HFFc6 (cell line): ENCODE data around the gene PAN3. TPM values are rescaled to one million over a fixed set of nuclear protein-coding genes. Genes with fewer than 3 reads are reported as not detected.

Experiments used
- DNase-seq: peaks from one replicate; pipeline ENCODE4 v3.0.0-alpha.2; 2018
- H3K27ac Mint-ChIP-seq: 2 replicates; pipeline ENCODE4 v1.8.0; 2020; ENCODE audit warnings: mild to moderate bottlenecking, mixed read lengths
- H3K27me3 Mint-ChIP-seq: 2 replicates; pipeline ENCODE4 v1.8.0; 2021; ENCODE audit warnings: mild to moderate bottlenecking, moderate library complexity, mixed read lengths; ENCODE audit not compliant: insufficient read depth
- H3K36me3 Mint-ChIP-seq: 2 replicates; pipeline ENCODE4 v1.8.0; 2021; ENCODE audit warnings: low read depth, mixed read lengths
- H3K4me1 Mint-ChIP-seq: 2 replicates; pipeline ENCODE4 v1.8.0; 2020; ENCODE audit warnings: low read depth, mixed read lengths
- H3K4me3 Mint-ChIP-seq: 2 replicates; pipeline ENCODE4 v1.8.0; 2020; ENCODE audit warnings: mild to moderate bottlenecking, moderate library complexity, mixed read lengths
- H3K9me3 Mint-ChIP-seq: 2 replicates; pipeline ENCODE4 v1.8.0; 2020; ENCODE audit warnings: mild to moderate bottlenecking, mixed read lengths
- CTCF ChIP-seq: fragments of 200-600 bp; sonication (generic); IDR thresholded peaks from 2 replicates; pipeline ENCODE4 v1.5.0; 2021; ENCODE audit warnings: antibody characterized with exemption, mild to moderate bottlenecking
- total RNA-seq, 6 experiments: library from RNA; stranded (reverse); fragmentation: NEBNext Ultra II Directional; extraction: Animal tissue kit (Norgen Biotek cat#: 25700); gene quantifications; 2 replicates in 1 of 6; 3 replicates in 5 of 6; pipeline ENCODE4 v1.2.3, GENCODE V29; 2021

Gene PAN3
- total RNA-seq, 6 experiments from 2014 or later = 16.9 to 20.2 (median 18.0) TPM

GRCh38 chr13:28239374-28239773 lies 101.0 kb downstream of the PAN3 start:
- no peaks in the 10 kb centered on the region for H3K9me3 Mint-ChIP-seq
- H3K27ac Mint-ChIP-seq = no peak overlapping the region
- peaks cover 20% of the 10 kb centered on the region for H3K36me3 Mint-ChIP-seq
- no peak for TF ChIP-seq CTCF
- no peak for DNase-seq
- H3K4me3 Mint-ChIP-seq = no peak overlapping the region
- H3K27me3 Mint-ChIP-seq = no peaks in the 10 kb centered on the region
- no peaks in the 10 kb centered on the region for H3K4me1 Mint-ChIP-seq

GRCh38 chr13:28245465-28245864 lies 107.1 kb downstream of the PAN3 start:
- Mint-ChIP-seq H3K27me3 (no peaks in the 10 kb centered on the region), H3K27ac (no peak overlapping the region), H3K36me3 (peaks cover 51% of the 10 kb centered on the region), H3K4me3 (no peak overlapping the region), H3K4me1 (peaks cover 14% of the 10 kb centered on the region; the same call in 1 of the 2 replicates), H3K9me3 (no peaks in the 10 kb centered on the region)
- no peak for DNase-seq
- TF ChIP-seq CTCF = no peak

GRCh38 chr13:28246891-28247290 lies 108.5 kb downstream of the PAN3 start:
- Mint-ChIP-seq H3K27me3 (no peaks in the 10 kb centered on the region; the same call in 1 of the 2 replicates), H3K36me3 (peaks cover 58% of the 10 kb centered on the region), H3K4me3 (no peak overlapping the region), H3K27ac (no peak overlapping the region), H3K4me1 (peaks cover 24% of the 10 kb centered on the region), H3K9me3 (no peaks in the 10 kb centered on the region)
- no peak for TF ChIP-seq CTCF
- no peak for DNase-seq

- Mint-ChIP-seq H3K4me3 (no peak overlapping the region), H3K4me1 (peaks cover 24% of the 10 kb centered on the region), H3K36me3 (peaks cover 51% of the 10 kb centered on the region), H3K9me3 (no peaks in the 10 kb centered on the region), H3K27me3 (no peaks in the 10 kb centered on the region; the same call in 1 of the 2 replicates), H3K27ac (no peak overlapping the region)
- DNase-seq = no peak
- no peak for TF ChIP-seq CTCF
These were observed 109.7 kb downstream of the PAN3 start for GRCh38 chr13:28248080-28248479.

GRCh38 chr13:28250542-28250941 lies 112.2 kb downstream of the PAN3 start:
- no peak for DNase-seq
- no peak overlapping the region for H3K4me3 Mint-ChIP-seq
- peaks cover 24% of the 10 kb centered on the region for H3K4me1 Mint-ChIP-seq
- no peaks in the 10 kb centered on the region for H3K9me3 Mint-ChIP-seq
- peaks cover 39% of the 10 kb centered on the region for H3K36me3 Mint-ChIP-seq
- H3K27me3 Mint-ChIP-seq = no peaks in the 10 kb centered on the region; the same call in 1 of the 2 replicates
- no peak overlapping the region for H3K27ac Mint-ChIP-seq
- TF ChIP-seq CTCF = no peak

- no peaks in the 10 kb centered on the region for H3K9me3 Mint-ChIP-seq
- H3K4me1 Mint-ChIP-seq = peaks cover 20% of the 10 kb centered on the region
- TF ChIP-seq CTCF = no peak
- peaks cover 35% of the 10 kb centered on the region for H3K36me3 Mint-ChIP-seq
- H3K4me3 Mint-ChIP-seq = no peak overlapping the region
- H3K27ac Mint-ChIP-seq = no peak overlapping the region
- DNase-seq = no peak
- no peaks in the 10 kb centered on the region; the same call in 1 of the 2 replicates for H3K27me3 Mint-ChIP-seq
These were observed 113.1 kb downstream of the PAN3 start for GRCh38 chr13:28251466-28251865.
